ENCODE data around the gene MAML3.

Gene MAML3

DNA sequence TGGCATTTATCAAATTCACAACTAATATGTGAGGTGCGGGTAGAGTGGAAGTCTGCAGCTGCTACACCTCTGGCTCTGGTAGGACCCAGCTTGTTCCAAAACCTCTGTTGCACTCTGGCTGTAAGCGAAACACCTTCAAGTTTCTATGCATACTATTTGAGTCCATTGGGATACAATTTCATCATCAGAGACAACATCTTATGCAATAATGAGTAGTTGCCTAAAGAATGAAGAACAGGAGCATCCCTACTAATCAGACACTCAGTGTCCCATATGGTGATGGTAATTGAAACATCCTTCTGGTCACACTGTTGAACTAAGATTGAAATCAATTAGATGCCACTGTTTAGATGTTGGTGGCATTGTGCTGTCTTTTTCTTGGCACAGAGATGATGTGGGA is 309.9 kb downstream of the MAML3 start:
- Histone ChIP-seq H3K27ac (ENCODE audit: low read depth, low read length) (no peak overlapping the region), H3K9ac (ENCODE audit: low read length) (no peak overlapping the region), H3K4me3 (ENCODE audit: low read length) (no peak overlapping the region), H3K27me3 (ENCODE audit: control insufficient read depth, insufficient read depth, low read length) (no peaks in the 10 kb centered on the region), H3K36me3 (ENCODE audit: control insufficient read depth, insufficient read depth, low read length) (no peaks in the 10 kb centered on the region), H3K4me1 (ENCODE audit: control insufficient read depth, insufficient read depth, low read length) (no peaks in the 10 kb centered on the region)

DNA sequence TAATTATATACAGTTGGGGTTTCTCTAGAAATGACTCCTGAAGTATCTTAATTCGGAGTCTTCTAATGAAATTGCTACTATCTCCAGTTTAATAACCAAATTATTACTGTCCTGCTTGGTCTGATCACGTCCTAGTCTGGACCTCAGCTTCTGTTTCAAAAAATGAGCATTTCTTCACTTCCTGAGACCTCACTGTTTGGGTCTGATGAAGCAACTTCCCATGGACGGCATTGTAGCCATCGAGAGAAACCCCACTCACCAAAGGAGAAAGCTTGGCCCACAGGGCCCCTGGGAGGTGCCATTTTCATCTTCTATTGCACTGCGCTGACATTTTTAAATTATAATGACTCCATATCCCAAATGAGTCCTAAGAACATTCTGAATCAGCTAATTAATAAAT is 310.3 kb downstream of the MAML3 start:
- H3K27ac ChIP-seq (ENCODE audit: low read depth, low read length) = no peak overlapping the region
- H3K4me1 ChIP-seq (ENCODE audit: control insufficient read depth, insufficient read depth, low read length) = no peaks in the 10 kb centered on the region
- no peaks in the 10 kb centered on the region for H3K27me3 ChIP-seq (ENCODE audit: control insufficient read depth, insufficient read depth, low read length)
- no peak overlapping the region for H3K4me3 ChIP-seq (ENCODE audit: low read length)
- no peaks in the 10 kb centered on the region for H3K36me3 ChIP-seq (ENCODE audit: control insufficient read depth, insufficient read depth, low read length)
- H3K9ac ChIP-seq (ENCODE audit: low read length) = no peak overlapping the region

DNA sequence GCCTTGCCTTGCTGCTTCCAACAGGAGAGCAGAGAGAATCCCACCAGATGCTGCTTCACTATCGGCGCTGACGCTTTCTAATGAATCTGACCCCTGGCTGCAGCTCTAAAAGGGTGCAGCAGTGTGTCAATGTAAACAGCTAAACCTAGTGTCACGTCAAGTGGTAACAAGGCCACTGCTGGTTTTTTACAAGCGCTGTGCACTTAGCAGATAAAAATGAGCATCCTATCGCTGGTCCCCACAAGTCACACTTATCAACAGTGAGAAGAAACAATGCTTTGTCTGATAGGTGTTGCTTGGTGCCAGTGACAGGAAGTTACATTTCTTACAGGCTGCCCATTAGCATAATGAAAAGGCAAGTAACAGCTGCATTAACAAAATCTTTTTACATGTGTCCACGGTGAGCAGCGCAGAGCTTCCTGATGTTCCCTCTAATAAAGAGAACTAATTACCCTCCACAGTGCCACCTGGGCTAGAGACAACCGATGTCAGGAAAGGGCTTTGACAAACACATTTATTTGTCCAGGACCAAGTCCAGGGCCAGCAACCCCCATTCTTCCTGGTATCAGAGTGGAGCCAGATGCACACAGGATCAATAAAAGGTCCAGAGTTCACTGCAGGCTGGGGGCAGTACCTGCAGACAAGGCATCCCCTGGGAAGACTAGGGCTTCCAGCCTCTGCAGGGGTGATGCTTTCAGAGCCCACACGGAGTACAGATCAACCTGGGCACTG is 312.4 kb downstream of the MAML3 start:
- no peaks in the 10 kb centered on the region for H3K4me1 ChIP-seq (ENCODE audit: control insufficient read depth, insufficient read depth, low read length)
- H3K27ac ChIP-seq (ENCODE audit: low read depth, low read length) = no peak overlapping the region
- H3K27me3 ChIP-seq (ENCODE audit: control insufficient read depth, insufficient read depth, low read length) = no peaks in the 10 kb centered on the region
- H3K4me3 ChIP-seq (ENCODE audit: low read length) = no peak overlapping the region
- no peaks in the 10 kb centered on the region for H3K36me3 ChIP-seq (ENCODE audit: control insufficient read depth, insufficient read depth, low read length)
- no peak overlapping the region for H3K9ac ChIP-seq (ENCODE audit: low read length)

DNA sequence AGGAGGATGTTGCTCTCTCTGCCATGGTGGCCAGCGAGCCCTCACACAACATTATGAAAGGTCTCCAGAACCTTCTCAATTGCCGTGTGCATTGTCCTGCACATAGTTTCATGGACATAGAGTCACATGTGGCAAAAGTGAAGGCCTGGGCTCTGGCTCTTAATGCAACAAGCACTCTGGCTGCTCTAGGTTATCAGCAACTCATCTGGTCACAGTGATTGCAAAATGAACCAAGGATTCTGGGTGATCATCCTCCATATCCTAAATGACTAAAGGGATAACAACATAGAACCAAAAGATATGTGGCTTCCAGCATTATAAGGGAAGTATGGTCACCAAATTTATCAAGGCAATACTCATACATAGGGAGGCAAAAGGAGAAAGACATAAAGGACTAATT is 313.2 kb downstream of the MAML3 start:
- no peaks in the 10 kb centered on the region for H3K36me3 ChIP-seq (ENCODE audit: control insufficient read depth, insufficient read depth, low read length)
- no peaks in the 10 kb centered on the region for H3K4me1 ChIP-seq (ENCODE audit: control insufficient read depth, insufficient read depth, low read length)
- H3K4me3 ChIP-seq (ENCODE audit: low read length) = no peak overlapping the region
- no peak overlapping the region for H3K9ac ChIP-seq (ENCODE audit: low read length)
- no peaks in the 10 kb centered on the region for H3K27me3 ChIP-seq (ENCODE audit: control insufficient read depth, insufficient read depth, low read length)
- H3K27ac ChIP-seq (ENCODE audit: low read depth, low read length) = no peak overlapping the region

DNA sequence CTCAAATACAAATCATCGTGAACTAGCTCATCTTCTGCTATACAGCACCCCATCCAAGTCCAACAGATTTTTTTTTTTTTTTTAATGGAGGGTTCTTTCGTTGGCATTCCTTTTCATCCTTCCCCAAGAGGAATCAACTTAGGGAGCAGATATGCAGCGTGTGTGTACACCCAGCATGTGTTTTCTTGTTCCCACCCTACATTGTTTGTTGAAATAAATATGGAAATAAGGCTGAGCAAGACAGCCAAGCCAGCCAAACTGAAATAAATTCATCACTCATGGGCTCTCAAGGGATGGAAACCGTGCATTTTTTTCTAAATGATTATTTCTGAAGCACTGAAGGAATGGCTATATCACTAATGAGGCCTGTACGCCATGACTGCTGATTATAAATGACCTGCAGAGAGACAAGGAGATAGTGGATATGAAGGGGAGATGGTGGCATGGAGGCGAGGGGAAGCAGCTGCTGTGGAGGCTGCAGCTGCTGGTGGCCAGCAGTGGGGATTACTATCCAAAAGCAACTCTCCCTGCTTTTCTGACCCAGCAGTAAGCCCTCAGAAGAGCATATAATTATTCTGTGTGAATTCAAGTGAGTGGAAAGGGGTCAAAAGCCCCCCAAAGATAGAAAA is 314.5 kb downstream of the MAML3 start:
- Histone ChIP-seq H3K4me3 (ENCODE audit: low read length) (no peak overlapping the region), H3K27me3 (ENCODE audit: control insufficient read depth, insufficient read depth, low read length) (no peaks in the 10 kb centered on the region), H3K27ac (ENCODE audit: low read depth, low read length) (no peak overlapping the region), H3K4me1 (ENCODE audit: control insufficient read depth, insufficient read depth, low read length) (no peaks in the 10 kb centered on the region), H3K9ac (ENCODE audit: low read length) (no peak overlapping the region), H3K36me3 (ENCODE audit: control insufficient read depth, insufficient read depth, low read length) (no peaks in the 10 kb centered on the region)

DNA sequence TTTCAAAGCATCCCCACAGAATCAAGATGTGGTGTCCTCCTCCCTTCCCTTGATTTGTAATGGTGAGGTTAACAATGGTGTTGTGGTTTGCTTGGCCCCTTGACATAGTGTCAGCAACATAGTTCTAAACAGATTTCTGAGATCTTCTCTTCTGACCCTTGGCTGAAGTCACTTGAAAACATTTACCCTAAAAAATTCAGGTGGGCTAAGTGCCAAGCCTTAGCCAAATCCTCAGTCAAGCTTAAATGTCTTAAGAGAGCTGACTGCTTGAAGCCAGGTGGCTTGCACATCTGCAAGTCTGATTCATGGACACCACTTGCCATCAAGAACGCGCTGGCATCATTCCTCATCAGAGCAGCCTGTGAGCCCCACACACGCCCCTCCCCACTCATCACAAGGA is 315.2 kb downstream of the MAML3 start:
- no peak overlapping the region for H3K9ac ChIP-seq (ENCODE audit: low read length)
- no peaks in the 10 kb centered on the region for H3K27me3 ChIP-seq (ENCODE audit: control insufficient read depth, insufficient read depth, low read length)
- no peaks in the 10 kb centered on the region for H3K36me3 ChIP-seq (ENCODE audit: control insufficient read depth, insufficient read depth, low read length)
- no peaks in the 10 kb centered on the region for H3K4me1 ChIP-seq (ENCODE audit: control insufficient read depth, insufficient read depth, low read length)
- no peak overlapping the region for H3K4me3 ChIP-seq (ENCODE audit: low read length)
- no peak overlapping the region for H3K27ac ChIP-seq (ENCODE audit: low read depth, low read length)

DNA sequence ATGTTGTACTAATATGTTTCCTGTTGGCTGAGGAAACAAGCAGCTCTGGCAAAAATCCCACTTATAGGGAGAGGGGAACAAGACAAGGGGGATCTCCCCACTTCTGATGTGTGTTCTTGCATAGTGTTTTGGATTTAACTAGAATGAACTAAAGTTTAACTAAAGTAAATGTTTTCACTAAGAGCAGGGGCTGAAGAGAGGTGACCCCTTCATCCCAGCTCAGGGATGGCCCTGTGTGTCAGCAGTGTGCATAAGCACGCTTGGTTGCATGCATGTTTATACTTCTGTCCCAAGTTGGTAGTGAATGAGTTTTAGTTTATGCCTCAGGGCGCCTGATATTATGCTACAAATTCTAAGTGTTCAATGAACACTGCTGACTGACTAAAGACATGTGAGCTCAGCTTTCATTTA is 319.0 kb downstream of the MAML3 start:
- no peak overlapping the region for H3K4me3 ChIP-seq (ENCODE audit: low read length)
- no peak overlapping the region for H3K9ac ChIP-seq (ENCODE audit: low read length)
- H3K36me3 ChIP-seq (ENCODE audit: control insufficient read depth, insufficient read depth, low read length) = no peaks in the 10 kb centered on the region
- no peaks in the 10 kb centered on the region for H3K4me1 ChIP-seq (ENCODE audit: control insufficient read depth, insufficient read depth, low read length)
- H3K27ac ChIP-seq (ENCODE audit: low read depth, low read length) = no peak overlapping the region
- H3K27me3 ChIP-seq (ENCODE audit: control insufficient read depth, insufficient read depth, low read length) = no peaks in the 10 kb centered on the region

DNA sequence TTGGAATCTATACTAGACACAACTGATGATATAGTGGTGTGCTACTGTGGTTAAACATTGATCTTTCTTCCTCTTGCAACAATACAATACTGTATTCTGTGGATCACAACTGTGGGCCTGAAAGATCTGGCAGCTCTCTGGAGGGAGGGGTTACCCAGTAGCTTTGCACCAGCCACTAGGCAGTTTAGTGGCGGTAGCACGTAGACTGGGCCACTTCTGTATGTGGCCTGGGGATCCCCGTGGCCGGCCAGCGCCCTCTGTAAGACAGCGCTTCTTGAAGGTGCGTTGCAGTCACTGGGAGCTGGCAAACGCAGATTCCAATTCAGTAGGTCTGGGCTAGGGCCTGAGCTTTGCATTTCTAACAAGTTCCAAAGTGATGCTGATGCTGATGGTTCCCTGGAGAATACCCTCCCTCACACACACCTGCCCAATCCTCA is 319.7 kb downstream of the MAML3 start:
- H3K9ac ChIP-seq (ENCODE audit: low read length) = no peak overlapping the region
- no peaks in the 10 kb centered on the region for H3K27me3 ChIP-seq (ENCODE audit: control insufficient read depth, insufficient read depth, low read length)
- H3K27ac ChIP-seq (ENCODE audit: low read depth, low read length) = no peak overlapping the region
- H3K4me1 ChIP-seq (ENCODE audit: control insufficient read depth, insufficient read depth, low read length) = no peaks in the 10 kb centered on the region
- H3K4me3 ChIP-seq (ENCODE audit: low read length) = no peak overlapping the region
- H3K36me3 ChIP-seq (ENCODE audit: control insufficient read depth, insufficient read depth, low read length) = no peaks in the 10 kb centered on the region

DNA sequence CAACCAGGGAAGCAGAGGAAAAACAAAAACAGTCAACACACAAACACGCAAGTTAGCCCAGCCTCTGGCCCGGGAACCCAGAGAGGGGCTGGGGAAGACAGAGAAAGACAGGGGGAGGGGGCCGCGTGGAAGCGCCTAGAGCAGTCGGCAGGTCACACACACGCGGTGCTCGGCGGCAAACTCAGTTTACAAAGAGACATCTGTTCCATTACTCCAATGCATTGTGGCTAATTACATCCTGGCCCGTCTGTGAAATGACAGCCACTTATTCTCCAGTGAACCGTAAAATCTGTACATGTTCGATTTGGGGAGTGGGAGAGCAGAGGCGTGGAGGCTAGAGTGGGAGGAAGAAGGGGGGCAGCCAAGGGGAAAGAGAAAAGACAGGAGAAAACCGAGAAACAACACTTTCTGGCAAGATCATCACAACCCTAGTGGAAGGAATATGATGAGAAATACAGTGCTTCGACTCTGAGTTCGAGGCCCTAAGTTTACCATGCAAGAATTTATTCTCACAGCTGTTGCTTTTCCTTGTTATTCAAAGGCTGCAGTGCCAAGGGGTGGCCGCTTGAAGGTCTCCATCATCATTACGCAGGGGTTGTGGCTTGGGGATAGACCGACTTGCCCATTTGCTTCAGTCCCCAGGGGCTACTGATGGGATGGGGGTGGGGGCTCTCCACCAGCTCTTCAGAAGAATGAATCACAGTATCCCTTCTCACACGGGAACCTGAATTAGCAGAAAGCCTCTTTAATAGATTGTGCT is 320.7 kb downstream of the MAML3 start:
- Histone ChIP-seq H3K9ac (ENCODE audit: low read length) (no peak overlapping the region), H3K27ac (ENCODE audit: low read depth, low read length) (no peak overlapping the region), H3K36me3 (ENCODE audit: control insufficient read depth, insufficient read depth, low read length) (no peaks in the 10 kb centered on the region), H3K4me1 (ENCODE audit: control insufficient read depth, insufficient read depth, low read length) (no peaks in the 10 kb centered on the region), H3K4me3 (ENCODE audit: low read length) (no peak overlapping the region), H3K27me3 (ENCODE audit: control insufficient read depth, insufficient read depth, low read length) (no peaks in the 10 kb centered on the region)

DNA sequence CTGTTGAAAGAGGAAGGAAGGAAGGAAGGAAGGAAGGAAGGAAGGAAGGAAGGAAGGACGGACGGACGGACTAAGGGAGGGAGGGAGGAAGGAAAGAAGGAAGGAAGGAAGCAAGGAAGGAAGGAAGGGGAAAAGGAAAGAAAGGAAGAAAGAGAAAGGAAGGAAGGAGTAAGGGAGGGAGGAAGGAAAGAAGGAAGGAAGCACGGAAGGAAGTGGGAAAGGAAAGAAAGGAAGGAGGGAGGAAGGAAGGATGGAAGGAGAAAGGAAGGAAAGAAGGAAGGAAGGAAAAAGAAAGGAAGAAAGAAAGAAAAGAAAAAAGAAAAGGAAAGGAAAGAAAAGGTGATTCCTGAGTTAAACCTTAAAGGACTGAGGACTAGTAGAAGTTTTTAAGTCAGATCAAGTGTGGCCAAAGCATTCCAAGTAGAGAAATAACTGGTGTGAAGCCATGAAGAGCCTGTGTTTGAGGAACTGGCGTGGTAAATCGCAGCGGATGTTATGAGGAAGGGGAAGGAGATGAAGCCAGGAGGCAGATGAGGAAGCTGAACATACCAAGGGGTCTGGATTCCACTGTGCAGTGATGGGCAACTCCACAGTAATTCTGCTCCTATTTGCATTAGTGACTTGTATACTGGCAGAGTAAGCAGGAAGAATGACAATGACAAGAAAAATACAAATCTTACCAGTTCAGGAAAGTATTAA is 324.9 kb downstream of the MAML3 start:
- Histone ChIP-seq H3K27me3 (ENCODE audit: control insufficient read depth, insufficient read depth, low read length) (no peaks in the 10 kb centered on the region), H3K4me1 (ENCODE audit: control insufficient read depth, insufficient read depth, low read length) (no peaks in the 10 kb centered on the region), H3K36me3 (ENCODE audit: control insufficient read depth, insufficient read depth, low read length) (no peaks in the 10 kb centered on the region), H3K9ac (ENCODE audit: low read length) (no peak overlapping the region), H3K4me3 (ENCODE audit: low read length) (no peak overlapping the region), H3K27ac (ENCODE audit: low read depth, low read length) (no peak overlapping the region)

DNA sequence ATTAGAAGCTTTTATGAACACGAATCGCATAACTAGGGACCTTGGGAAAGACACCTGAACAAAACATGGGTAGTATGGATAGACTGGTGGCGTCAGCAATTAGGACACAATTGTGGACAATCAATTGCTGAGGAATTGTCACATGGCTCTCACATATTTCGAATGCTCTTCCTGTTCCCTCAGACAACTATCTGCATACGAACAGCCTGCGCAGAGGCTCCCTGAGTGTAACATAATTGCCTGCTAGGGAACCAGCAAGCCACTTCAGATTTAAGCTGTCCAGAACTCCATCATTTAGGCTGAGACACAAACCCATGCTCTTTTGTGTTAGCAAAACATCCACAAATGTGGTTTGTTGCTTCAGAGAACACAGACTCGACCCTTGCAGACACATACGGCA is 327.6 kb downstream of the MAML3 start:
- Histone ChIP-seq H3K4me3 (ENCODE audit: low read length) (no peak overlapping the region), H3K4me1 (ENCODE audit: control insufficient read depth, insufficient read depth, low read length) (no peaks in the 10 kb centered on the region), H3K27ac (ENCODE audit: low read depth, low read length) (no peak overlapping the region), H3K36me3 (ENCODE audit: control insufficient read depth, insufficient read depth, low read length) (no peaks in the 10 kb centered on the region), H3K9ac (ENCODE audit: low read length) (no peak overlapping the region), H3K27me3 (ENCODE audit: control insufficient read depth, insufficient read depth, low read length) (no peaks in the 10 kb centered on the region)

DNA sequence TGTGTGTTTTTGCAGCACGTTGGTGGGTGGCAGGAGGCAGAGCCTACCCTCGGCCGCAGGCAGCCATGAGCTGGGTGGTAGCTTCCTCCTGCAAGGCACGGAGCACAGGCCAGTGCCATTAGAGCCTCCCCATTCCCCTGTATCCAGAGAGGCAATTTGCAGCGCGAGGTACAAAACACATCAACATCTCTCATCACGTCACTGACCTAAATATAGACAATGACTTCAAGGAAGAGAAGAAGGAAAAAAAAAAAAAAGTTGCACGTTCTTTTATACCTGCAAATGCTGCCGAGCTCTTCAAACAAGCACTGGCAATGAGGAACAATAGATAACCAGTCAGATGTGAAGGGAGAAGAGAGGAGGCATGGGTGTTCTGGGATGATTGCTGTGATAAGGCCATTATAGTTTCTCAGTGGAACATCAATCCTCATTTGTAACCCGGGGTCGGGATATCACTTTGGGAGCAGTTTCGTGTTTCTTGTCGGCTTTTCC is 328.4 kb downstream of the MAML3 start:
- Histone ChIP-seq H3K27me3 (ENCODE audit: control insufficient read depth, insufficient read depth, low read length) (no peaks in the 10 kb centered on the region), H3K36me3 (ENCODE audit: control insufficient read depth, insufficient read depth, low read length) (no peaks in the 10 kb centered on the region), H3K4me3 (ENCODE audit: low read length) (no peak overlapping the region), H3K4me1 (ENCODE audit: control insufficient read depth, insufficient read depth, low read length) (no peaks in the 10 kb centered on the region), H3K27ac (ENCODE audit: low read depth, low read length) (no peak overlapping the region), H3K9ac (ENCODE audit: low read length) (no peak overlapping the region)
